Neural crest cell (in vitro differentiated cells): ENCODE data around the gene C19orf25. TPM values are rescaled to one million over a fixed set of nuclear protein-coding genes. Genes with fewer than 3 reads are reported as not detected.

Source experiments
- DNase-seq: peaks from one replicate; pipeline ENCODE4 v3.0.0; 2021; ENCODE audit warnings: low read depth, mixed read lengths, low spot score
- H3K27ac Mint-ChIP-seq: one replicate; pipeline ENCODE4 v1.8.0; 2021; ENCODE audit warnings: mild to moderate bottlenecking, mixed read lengths; ENCODE audit not compliant: unreplicated experiment
- H3K27me3 Mint-ChIP-seq: 2 replicates; pipeline ENCODE4 v1.8.0; 2021; ENCODE audit warnings: low read depth, mild to moderate bottlenecking, mixed read lengths
- H3K36me3 Mint-ChIP-seq: 2 replicates; pipeline ENCODE4 v1.8.0; 2021; ENCODE audit warnings: low read depth, mild to moderate bottlenecking, mixed read lengths
- H3K4me1 Mint-ChIP-seq: 2 replicates; pipeline ENCODE4 v1.8.0; 2021; ENCODE audit warnings: mixed read lengths
- H3K4me3 Mint-ChIP-seq: one replicate; pipeline ENCODE4 v1.8.0; 2021; ENCODE audit warnings: mild to moderate bottlenecking, mixed read lengths
- H3K9me3 Mint-ChIP-seq: 2 replicates; pipeline ENCODE4 v1.8.0; 2021; ENCODE audit warnings: mixed read lengths
- total RNA-seq: library from RNA; stranded (reverse); gene quantifications from 2 replicates; pipeline ENCODE4 v1.2.1, GENCODE V29; 2021
- TF ChIP-seq, protein P1 (sequence below): fragments of 200-600 bp; sonication (generic); conservative IDR thresholded peaks from 2 replicates; pipeline ENCODE4 v1.5.0; 2021; ENCODE audit warnings: antibody characterized with exemption, mild to moderate bottlenecking

Gene C19orf25
- total RNA-seq, 1 donor from 2014 or later, result 41.5 TPM

DNA sequence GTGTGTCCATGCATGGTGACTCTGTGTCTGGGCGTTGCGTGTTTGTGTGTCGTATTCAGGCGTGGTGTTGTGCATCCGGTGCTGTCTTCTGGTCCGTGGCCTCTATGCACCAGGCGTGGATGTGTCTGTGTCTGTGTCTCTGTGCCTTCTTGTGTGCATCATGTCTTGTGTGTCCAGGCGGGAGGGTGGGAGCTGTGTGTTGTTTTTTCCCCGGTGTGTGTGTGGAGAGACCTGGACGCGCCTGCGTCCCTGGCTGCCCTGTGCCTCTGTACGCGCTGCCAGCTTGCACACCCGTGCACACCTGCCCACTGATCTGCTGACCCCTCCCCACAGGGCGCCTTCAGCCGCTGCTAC, 45.9 kb upstream of the C19orf25 start:
- Mint-ChIP-seq H3K27me3 (peaks cover 57% of the 10 kb centered on the region), H3K9me3 (no peaks in the 10 kb centered on the region), H3K27ac (no peak overlapping the region), H3K4me3 (no peak overlapping the region), H3K36me3 (no peaks in the 10 kb centered on the region), H3K4me1 (peaks cover 7% of the 10 kb centered on the region)
- DNase-seq, result no peak
- TF ChIP-seq, protein P1, sequence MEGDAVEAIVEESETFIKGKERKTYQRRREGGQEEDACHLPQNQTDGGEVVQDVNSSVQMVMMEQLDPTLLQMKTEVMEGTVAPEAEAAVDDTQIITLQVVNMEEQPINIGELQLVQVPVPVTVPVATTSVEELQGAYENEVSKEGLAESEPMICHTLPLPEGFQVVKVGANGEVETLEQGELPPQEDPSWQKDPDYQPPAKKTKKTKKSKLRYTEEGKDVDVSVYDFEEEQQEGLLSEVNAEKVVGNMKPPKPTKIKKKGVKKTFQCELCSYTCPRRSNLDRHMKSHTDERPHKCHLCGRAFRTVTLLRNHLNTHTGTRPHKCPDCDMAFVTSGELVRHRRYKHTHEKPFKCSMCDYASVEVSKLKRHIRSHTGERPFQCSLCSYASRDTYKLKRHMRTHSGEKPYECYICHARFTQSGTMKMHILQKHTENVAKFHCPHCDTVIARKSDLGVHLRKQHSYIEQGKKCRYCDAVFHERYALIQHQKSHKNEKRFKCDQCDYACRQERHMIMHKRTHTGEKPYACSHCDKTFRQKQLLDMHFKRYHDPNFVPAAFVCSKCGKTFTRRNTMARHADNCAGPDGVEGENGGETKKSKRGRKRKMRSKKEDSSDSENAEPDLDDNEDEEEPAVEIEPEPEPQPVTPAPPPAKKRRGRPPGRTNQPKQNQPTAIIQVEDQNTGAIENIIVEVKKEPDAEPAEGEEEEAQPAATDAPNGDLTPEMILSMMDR, result no peak

- Mint-ChIP-seq H3K27ac (no peak overlapping the region), H3K4me1 (peaks cover 7% of the 10 kb centered on the region), H3K9me3 (no peaks in the 10 kb centered on the region), H3K4me3 (no peak overlapping the region), H3K36me3 (no peaks in the 10 kb centered on the region), H3K27me3 (peaks cover 57% of the 10 kb centered on the region)
- TF ChIP-seq, protein P1, result no peak
- no peak for DNase-seq
These were observed 45.4 kb upstream of the C19orf25 start for GRCh38 chr19:1524287-1524971.

DNA sequence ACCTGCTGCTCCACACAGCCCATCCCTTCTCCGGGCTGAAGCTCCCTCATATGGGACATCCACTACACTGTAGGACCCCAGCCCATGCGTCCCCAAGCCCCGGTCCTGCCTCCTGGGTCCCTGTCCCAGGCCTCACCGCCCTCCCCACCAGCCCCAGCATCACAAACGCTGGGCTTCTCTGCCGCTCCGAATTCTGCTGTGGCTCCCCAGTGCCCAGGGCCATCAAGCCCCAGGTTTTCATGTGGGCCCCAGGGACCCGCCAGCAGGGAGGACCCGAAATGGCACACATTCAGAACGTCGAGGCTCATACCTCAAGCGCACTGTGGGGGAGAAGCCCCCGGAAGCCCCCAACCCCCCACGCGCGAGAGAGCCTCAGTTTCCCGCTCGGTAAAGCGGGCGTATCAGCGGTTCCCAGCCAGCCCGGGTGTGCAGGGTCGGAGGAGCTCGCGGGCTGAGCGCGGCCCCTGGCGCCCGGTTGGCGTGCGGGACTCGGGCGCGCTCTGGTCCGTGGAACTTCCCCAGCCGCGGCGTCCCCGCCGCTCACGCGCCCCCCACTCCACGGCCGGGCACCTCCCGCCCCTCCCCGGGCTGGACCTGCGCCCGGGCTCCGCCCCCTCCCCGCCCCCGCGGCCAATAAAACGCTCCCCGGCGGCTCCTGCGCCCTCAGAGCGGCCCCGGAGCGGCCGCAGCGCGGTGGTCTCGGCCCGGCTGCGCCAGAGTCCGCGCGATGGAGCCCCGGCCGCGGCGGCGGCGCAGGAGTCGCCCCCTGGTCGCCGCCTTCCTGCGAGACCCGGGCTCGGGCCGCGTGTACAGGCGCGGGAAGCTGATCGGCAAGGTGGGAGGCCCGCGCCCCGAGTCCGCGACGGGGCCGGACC, 44.6 kb upstream of the C19orf25 start, which contains the start of gene PLK5:
Gene PLK5 (plus strand): TSS at position 666 of the 875 bp plus-strand sequence. CDS start 2,920 bp downstream, outside the sequence.
- no peaks in the 10 kb centered on the region for H3K36me3 Mint-ChIP-seq
- DNase-seq, result no peak
- H3K4me3 Mint-ChIP-seq, result no peak within 1 kb of the TSS
- H3K27me3 Mint-ChIP-seq, result peaks cover 59% of the 10 kb centered on the region
- H3K9me3 Mint-ChIP-seq, result no peaks in the 10 kb centered on the region
- peaks cover 7% of the 10 kb centered on the region for H3K4me1 Mint-ChIP-seq
- H3K27ac Mint-ChIP-seq, result no peak within 1 kb of the TSS
- TF ChIP-seq, protein P1, result no peak

GRCh38 chr19:1522838-1523237, 43.8 kb upstream of the C19orf25 start:
- Mint-ChIP-seq H3K4me3 (no peak overlapping the region), H3K4me1 (peaks cover 7% of the 10 kb centered on the region), H3K36me3 (no peaks in the 10 kb centered on the region), H3K9me3 (no peaks in the 10 kb centered on the region), H3K27me3 (peaks cover 67% of the 10 kb centered on the region), H3K27ac (no peak overlapping the region)
- DNase-seq, result no peak
- TF ChIP-seq, protein P1, result no peak

DNA sequence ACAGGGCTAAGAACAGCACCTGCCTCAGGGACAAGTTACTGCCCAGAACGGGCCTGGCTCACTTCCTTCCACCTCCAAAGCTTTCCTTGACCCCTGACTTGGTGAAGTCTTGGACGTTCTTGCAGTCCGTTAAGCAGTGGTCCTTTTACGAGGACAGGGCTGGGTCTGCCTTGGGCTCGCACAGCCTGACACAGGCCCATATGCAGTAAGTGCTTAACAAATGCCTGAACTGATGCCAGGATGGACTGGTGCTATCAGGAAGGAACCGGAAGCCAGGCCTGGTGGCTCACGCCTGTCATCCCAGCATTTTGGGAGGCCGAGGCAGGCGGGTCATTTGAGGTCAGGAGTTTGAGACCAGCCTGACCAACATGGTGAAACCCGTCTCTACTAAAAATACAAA, 43.0 kb upstream of the C19orf25 start:
- peaks cover 7% of the 10 kb centered on the region for H3K4me1 Mint-ChIP-seq
- no peak overlapping the region for H3K4me3 Mint-ChIP-seq
- TF ChIP-seq, protein P1, result no peak
- no peaks in the 10 kb centered on the region for H3K36me3 Mint-ChIP-seq
- no peaks in the 10 kb centered on the region for H3K9me3 Mint-ChIP-seq
- no peak overlapping the region for H3K27ac Mint-ChIP-seq
- no peak for DNase-seq
- peaks cover 65% of the 10 kb centered on the region for H3K27me3 Mint-ChIP-seq
